Stimulated activated effector memory CD8-positive, alpha-beta T cell treated with anti-CD3 and anti-CD28 coated beads, Interleukin-12 subunit alpha, Interleukin-12 subunit beta, amount 100 ng/mL, for 72 hours (primary cell): ENCODE measurements around the gene FCHSD2.
"Not testable (repeated sequence)": the region's sequence is repeated elsewhere in the genome, so short reads cannot be mapped to it uniquely, and the experiment has no call there.

Experiments used
- ATAC-seq: fragments of 150-1000 bp; cut with Tn5 transposase; 2 replicates; pipeline ENCODE4 v1.10.0; 2021
- DNase-seq, 2 donors: peaks; one replicate each; pipeline ENCODE4 v3.0.0; 2021 to 2022; ENCODE audit warnings: low spot score in 2 of 2
- H3K27ac Mint-ChIP-seq: one replicate; pipeline ENCODE4 v1.8.0; 2022; ENCODE audit warnings: mild to moderate bottlenecking, mixed read lengths
- H3K36me3 Mint-ChIP-seq: one replicate; pipeline ENCODE4 v1.8.0; 2022; ENCODE audit warnings: mild to moderate bottlenecking, mixed read lengths
- H3K4me1 Mint-ChIP-seq: one replicate; pipeline ENCODE4 v1.8.0; 2022; ENCODE audit warnings: mixed read lengths
- H3K4me3 Mint-ChIP-seq: one replicate; pipeline ENCODE4 v1.8.0; 2022; ENCODE audit warnings: mild to moderate bottlenecking, mixed read lengths
- H3K9me3 Mint-ChIP-seq: one replicate; pipeline ENCODE4 v1.8.0; 2022; ENCODE audit warnings: mixed read lengths

The FCHSD2 gene

DNA sequence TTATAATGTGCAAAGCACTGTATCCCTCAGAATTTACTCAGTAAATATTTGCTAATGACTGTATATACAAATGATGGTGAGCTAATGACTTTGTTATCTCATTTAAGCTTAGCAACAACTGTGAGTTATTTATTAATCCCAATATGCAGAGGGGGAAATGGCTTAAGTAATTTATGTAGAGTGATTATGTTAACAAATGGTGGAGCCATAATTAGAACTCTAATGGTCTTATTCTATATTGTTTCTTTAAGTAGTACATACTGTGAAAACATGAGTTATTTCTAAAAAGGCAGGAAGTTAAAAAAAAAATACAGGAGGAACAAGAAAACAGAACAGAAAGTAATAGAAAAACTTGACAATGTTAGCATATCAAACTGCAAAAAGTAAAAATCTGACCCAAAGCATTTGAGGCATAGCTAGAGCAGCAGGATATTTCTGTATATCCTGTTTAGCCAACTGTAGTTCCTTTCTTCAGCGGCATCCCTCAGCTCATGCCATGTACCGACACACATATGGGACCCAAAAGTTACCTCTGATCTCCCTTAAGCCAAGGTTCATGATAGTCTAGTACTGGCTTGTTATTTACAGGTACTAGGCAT lies 94.2 kb downstream of the FCHSD2 start:
- H3K4me1 Mint-ChIP-seq = peaks cover 12% of the 10 kb centered on the region
- H3K36me3 Mint-ChIP-seq = no peaks in the 10 kb centered on the region
- no peak for ATAC-seq
- no peak overlapping the region for H3K27ac Mint-ChIP-seq
- no peak for DNase-seq
- H3K4me3 Mint-ChIP-seq = no peak overlapping the region
- H3K9me3 Mint-ChIP-seq = no peaks in the 10 kb centered on the region

DNA sequence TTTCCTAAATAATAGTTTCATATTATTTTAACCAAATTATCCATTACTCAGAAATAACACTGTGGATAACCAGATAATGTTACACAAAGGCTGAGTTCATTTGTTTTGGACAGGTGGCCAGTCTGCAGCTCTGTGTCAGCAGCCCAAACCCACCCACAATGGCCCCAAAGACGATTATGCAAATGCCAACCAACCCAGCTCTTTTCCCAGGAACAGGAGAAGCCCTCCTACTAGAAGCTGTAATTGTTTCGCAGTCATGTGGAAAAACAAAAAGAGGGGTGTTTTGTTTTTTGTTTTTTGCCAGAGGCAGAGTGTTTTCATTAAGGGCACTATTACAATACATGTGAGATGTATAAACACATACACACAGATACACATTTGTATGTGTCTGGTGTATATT lies 102.1 kb downstream of the FCHSD2 start:
- H3K27ac Mint-ChIP-seq = no peak overlapping the region
- H3K36me3 Mint-ChIP-seq = peaks cover 8% of the 10 kb centered on the region
- ATAC-seq (no peak), DNase-seq (no peak)
- H3K9me3 Mint-ChIP-seq = no peaks in the 10 kb centered on the region
- H3K4me3 Mint-ChIP-seq = no peak overlapping the region
- peaks cover 3% of the 10 kb centered on the region for H3K4me1 Mint-ChIP-seq

DNA sequence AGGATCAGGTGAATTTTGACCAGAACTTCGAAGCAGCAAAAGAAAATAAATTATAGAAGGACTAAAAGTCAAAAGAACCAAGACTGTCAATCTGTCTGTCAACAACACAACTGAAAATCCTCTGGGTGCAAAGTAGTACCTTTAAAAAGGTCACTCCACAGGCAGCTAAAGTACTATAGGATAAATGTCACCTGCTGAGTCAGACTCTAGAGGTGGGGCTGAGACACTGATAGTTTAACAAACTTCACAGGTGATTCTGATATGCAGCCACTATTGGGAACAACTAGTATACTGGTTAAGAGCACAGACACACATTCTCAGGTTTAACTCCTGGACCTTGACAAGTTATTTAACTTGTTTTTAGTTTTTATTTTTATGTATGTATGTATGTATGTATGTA lies 107.3 kb downstream of the FCHSD2 start:
- Mint-ChIP-seq H3K4me3 (peak overlapping the region; percentile 24), H3K4me1 (peaks cover 18% of the 10 kb centered on the region), H3K27ac (peak overlapping the region; percentile 83), H3K9me3 (no peaks in the 10 kb centered on the region), H3K36me3 (peaks cover 8% of the 10 kb centered on the region)
- DNase-seq (no peak), ATAC-seq (peak; percentile 67)

DNA sequence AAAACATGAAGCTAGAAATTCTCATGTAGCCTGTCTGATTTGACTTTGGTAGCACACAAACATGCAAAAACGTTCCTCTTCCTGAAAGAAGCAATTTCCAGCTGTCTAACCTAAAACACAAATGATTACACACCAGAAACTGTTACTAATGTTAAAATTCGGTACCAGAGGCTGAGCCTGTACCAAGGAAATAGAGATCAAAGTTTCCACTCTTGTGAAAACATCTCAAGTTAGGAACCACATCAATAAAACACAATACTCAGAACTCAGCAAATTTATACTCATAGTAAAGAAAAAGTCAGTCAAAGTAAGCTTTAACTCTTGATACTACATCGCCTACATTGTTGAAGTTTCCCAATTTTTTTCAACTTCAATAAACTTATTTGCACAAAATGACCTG lies 107.8 kb downstream of the FCHSD2 start:
- Mint-ChIP-seq H3K4me1 (peaks cover 22% of the 10 kb centered on the region), H3K36me3 (peaks cover 5% of the 10 kb centered on the region), H3K9me3 (no peaks in the 10 kb centered on the region), H3K27ac (peak overlapping the region; percentile 83), H3K4me3 (peak overlapping the region; percentile 24)
- DNase-seq (no peak), ATAC-seq (peak; percentile 84)

DNA sequence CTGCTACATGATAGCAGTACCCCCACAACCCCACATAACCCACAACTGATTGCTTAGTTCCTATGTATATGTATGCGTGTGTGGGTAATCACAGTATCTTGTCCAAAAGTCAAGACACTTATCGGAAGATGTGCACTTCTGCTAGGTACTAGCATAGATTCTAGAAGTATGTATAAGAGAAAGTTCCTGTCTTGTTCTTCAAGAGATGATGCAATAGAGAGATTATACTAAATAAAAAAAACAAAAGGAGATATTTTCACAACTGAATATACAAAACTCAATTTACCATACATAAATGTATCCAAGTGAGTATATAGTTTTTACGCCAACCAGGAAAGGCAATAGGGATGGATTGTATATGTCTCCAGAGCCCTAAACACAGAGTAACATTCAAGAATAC lies 112.0 kb downstream of the FCHSD2 start:
- ATAC-seq = no peak
- Mint-ChIP-seq H3K9me3 (peaks cover 7% of the 10 kb centered on the region), H3K4me3 (no peak overlapping the region), H3K4me1 (peaks cover 37% of the 10 kb centered on the region), H3K27ac (no peak overlapping the region), H3K36me3 (peaks cover 5% of the 10 kb centered on the region)
- no peak for DNase-seq

DNA sequence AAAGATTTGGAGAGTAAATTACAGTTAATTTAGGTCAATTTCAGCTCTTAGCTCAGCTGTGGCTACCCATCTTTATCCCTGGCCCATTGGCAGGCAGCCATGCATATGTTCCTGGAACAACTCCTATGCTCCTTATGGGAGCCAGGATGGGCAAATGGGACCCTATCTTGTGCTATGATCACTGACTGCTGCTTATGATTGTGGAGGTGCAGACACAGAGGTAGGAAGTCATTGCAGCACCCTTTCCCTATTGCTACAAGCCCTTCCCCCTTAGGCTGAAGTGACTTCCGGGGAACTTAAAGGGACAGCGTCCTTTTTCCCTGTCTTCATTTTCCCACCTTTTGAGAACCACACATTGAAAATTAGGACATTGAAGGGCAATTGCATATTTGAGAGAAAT lies 112.7 kb downstream of the FCHSD2 start:
- H3K36me3 Mint-ChIP-seq = peaks cover 5% of the 10 kb centered on the region
- no peak overlapping the region for H3K4me3 Mint-ChIP-seq
- DNase-seq = no peak
- ATAC-seq = no peak
- peaks cover 30% of the 10 kb centered on the region for H3K4me1 Mint-ChIP-seq
- H3K9me3 Mint-ChIP-seq = peaks cover 15% of the 10 kb centered on the region
- no peak overlapping the region for H3K27ac Mint-ChIP-seq

DNA sequence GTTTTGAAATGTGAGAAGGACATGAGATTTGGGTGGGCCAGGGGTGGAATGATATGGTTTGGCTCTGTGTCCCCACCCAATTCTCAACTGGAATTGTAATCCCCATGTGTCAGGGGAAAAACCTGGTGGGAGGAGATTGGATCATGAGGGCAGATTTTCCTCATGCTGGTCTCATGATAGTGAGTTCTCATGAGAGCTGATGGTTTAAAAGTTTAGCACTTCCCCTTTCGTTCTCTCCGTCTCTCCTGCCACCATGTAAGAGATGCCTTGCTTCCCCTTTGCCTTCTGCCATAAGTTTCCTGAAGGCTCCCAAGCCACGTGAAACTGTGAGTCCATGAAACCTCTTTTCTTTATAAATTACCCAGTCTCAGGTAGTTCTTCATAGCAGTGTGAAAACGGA lies 113.5 kb downstream of the FCHSD2 start:
- Mint-ChIP-seq H3K9me3 (peaks cover 23% of the 10 kb centered on the region), H3K36me3 (peaks cover 5% of the 10 kb centered on the region), H3K4me3 (no peak overlapping the region), H3K27ac (no peak overlapping the region), H3K4me1 (peaks cover 27% of the 10 kb centered on the region)
- DNase-seq = no peak
- no peak for ATAC-seq

DNA sequence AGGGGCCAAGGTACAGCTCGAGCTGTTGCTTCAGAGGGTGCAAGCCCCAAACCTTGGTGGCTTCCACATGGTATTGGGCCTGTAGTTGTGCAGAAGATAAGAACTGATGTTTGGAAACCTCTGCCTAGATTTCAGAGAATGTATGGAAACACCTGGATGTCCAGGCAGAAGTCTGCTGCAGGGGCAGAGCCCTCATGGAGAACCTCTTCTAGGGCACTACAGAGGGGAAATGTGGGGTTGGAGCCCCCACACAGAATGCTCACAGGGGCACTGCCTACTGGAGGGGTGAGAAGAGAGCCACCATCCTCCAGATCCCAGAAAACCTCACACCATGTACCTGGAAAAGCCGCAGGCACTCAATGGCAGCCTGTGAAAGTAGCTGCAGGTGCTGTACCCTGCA lies 114.3 kb downstream of the FCHSD2 start:
- peaks cover 23% of the 10 kb centered on the region for H3K9me3 Mint-ChIP-seq
- H3K4me1 Mint-ChIP-seq = peaks cover 27% of the 10 kb centered on the region
- not testable (repeated sequence) for H3K4me3 Mint-ChIP-seq, DNase-seq, H3K36me3 Mint-ChIP-seq, ATAC-seq, H3K27ac Mint-ChIP-seq

DNA sequence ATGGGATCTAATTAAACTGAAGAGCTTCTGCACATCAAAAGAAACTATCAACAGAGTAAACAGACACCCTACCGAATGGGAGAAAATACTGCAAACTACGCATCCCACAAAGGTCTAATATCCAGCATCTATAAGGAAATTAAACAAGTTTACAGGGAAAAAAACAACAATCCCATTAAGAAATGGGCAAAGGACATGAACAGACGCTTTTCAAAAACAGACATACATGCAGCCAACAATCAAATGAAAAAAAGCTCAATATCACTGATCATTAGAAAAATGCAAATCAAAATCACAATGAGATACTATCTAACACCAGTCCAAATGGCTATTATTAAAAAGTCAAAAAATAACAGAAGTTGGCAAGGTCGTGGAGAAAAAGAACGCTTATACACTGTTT lies 117.5 kb downstream of the FCHSD2 start:
- Mint-ChIP-seq H3K9me3 (peaks cover 23% of the 10 kb centered on the region), H3K27ac (no peak overlapping the region), H3K4me1 (peaks cover 22% of the 10 kb centered on the region), H3K4me3 (no peak overlapping the region), H3K36me3 (peaks cover 5% of the 10 kb centered on the region)
- DNase-seq = no peak
- no peak for ATAC-seq

DNA sequence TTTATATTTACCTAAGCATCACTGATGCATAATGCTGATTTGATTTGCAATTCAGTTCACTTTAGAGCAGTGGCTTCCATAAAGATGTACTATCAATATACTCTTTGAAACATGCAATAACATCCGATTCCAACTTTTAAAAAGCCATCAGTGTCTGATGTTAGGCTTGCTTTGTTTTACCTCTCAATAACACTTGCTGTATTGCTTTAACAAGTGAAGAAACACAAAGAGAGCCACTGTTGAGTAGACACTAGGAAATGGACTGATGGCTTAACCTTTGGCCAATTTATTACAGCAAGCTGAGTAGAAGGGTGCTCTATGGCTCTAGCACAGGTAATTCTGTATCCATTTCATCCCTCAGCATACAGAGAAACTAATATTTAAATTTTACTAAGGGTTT lies 122.1 kb downstream of the FCHSD2 start:
- DNase-seq = no peak
- no peak for ATAC-seq
- Mint-ChIP-seq H3K27ac (no peak overlapping the region), H3K9me3 (peaks cover 14% of the 10 kb centered on the region), H3K36me3 (no peaks in the 10 kb centered on the region), H3K4me1 (no peaks in the 10 kb centered on the region), H3K4me3 (no peak overlapping the region)

DNA sequence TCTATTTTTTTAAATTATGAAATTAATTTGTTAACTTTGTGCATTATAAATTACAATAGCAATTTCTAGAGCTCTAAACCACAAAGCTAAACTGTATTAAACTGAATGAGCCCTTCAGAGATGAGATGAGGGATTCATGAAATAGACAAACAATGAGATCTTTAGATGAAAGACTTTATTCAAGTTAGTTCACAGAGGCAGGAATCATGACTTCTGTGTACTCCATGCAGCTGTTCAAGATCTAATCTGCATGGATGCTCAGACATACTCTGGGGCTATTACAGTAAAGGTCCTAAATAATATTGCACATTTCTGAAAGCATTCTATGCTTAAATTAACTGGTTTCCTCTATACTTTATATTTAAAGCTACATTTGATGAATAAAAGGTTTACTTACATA lies 122.7 kb downstream of the FCHSD2 start:
- ATAC-seq (no peak), DNase-seq (no peak)
- H3K9me3 Mint-ChIP-seq = peaks cover 8% of the 10 kb centered on the region
- no peak overlapping the region for H3K4me3 Mint-ChIP-seq
- H3K36me3 Mint-ChIP-seq = no peaks in the 10 kb centered on the region
- H3K4me1 Mint-ChIP-seq = no peaks in the 10 kb centered on the region
- no peak overlapping the region for H3K27ac Mint-ChIP-seq

DNA sequence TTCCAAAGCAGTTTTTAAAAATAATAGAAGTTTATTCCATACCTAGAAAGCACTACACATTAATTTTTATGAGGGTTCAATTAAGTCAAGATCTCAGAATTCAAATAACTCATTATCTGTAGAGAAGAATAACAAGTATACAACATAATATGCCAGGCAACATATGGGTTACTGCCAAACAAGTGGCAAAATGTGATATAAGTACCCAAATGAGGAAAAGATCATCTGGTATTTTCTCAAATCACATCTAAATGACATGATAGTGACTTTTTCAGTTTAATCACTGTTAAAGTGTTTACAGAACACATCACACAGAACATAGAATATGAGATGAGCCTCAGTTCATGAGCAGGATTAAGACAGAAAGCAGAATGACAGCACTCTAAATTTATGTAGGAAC lies 123.3 kb downstream of the FCHSD2 start:
- no peak overlapping the region for H3K27ac Mint-ChIP-seq
- ATAC-seq (no peak), DNase-seq (no peak)
- peaks cover 3% of the 10 kb centered on the region for H3K9me3 Mint-ChIP-seq
- no peaks in the 10 kb centered on the region for H3K36me3 Mint-ChIP-seq
- H3K4me3 Mint-ChIP-seq = no peak overlapping the region
- H3K4me1 Mint-ChIP-seq = no peaks in the 10 kb centered on the region

DNA sequence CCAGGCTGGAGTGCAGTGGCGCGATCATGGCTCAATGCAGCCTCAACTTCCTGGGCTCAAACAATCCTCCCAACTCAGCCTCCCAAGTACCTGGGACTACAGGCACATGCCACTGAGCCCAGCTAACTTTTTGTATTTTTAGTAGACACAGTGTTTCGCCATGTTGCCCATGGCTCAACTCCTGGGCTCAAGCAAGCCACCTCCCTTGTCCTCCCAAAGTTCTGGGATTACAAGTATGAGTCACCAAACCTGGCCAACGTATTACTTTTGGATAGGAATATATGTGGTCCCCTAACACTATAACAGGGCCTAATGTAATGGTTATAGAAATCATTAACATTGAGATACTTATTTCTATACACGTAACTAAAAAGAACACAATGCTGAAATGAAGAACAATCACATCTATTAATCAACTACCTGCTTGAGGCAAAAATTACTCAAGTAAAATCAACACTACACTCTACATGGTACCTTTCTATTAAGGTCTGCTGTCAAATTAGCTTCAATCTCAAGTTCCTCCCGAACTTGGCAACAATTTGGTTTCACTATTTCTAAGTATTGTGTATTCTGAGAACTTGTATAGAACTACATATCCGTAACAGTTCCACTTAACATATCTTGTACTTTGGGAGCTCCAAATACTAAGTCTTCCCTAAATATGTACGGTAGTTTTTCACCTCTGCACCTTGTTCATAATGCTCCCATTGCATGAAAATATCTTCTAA lies 124.9 kb downstream of the FCHSD2 start:
- Mint-ChIP-seq H3K4me1 (no peaks in the 10 kb centered on the region), H3K36me3 (no peaks in the 10 kb centered on the region), H3K4me3 (no peak overlapping the region), H3K9me3 (no peaks in the 10 kb centered on the region), H3K27ac (no peak overlapping the region)
- ATAC-seq (no peak), DNase-seq (no peak)

DNA sequence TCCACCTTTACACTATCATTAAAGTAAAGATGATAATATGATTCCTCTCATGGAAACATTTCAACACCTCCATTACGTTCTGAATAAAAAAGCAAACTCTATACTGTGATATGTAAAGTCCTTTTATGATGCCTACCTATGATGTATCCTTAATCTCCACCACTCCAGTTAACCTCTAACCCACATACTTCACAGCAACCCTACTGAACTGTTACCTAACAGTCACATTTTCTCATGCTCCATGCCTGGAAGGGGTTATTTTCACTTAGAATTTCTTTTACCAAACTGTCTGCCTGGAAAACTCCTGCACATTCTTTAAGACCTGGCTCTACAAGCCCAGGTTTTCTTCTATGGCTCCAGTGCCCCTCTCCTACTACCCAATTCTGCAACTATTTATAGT lies 129.1 kb downstream of the FCHSD2 start:
- ATAC-seq = no peak
- H3K27ac Mint-ChIP-seq = no peak overlapping the region
- H3K36me3 Mint-ChIP-seq = peaks cover 5% of the 10 kb centered on the region

DNA sequence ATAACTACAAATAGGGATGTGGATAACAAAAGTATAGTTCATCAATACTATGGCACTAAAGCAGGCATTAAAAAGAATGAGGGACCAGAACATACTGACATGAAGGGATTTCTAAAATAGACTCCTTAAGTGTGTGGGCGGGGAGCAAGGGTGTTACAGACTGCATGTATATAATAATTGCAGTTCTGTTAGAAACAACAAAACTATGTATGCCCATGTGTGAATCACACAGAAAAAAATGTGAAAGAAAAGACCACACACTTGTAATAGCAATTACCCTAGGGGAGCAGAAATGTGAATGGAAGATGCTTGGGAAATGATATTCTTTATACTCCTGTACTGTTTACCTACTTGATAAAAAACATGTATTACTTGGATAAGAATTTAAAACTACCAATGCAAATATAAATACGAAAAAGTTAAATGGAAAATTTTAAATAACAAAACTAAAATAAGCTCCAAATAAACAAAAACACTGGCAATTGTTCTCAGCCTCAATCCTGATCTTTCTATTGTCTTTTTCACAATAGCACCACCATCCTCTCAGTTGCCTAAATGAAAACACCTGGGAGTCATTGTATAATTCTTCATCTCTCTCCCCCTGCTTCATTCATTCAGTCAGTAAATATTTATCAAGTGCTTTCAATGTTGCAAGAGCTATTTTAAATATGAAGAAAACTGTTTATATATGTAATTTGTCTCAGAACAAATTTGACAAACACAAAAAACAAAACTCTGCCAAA lies 129.8 kb downstream of the FCHSD2 start:
- DNase-seq (no peak), ATAC-seq (no peak)
- Mint-ChIP-seq H3K4me3 (no peak overlapping the region), H3K9me3 (peaks cover 10% of the 10 kb centered on the region), H3K36me3 (peaks cover 5% of the 10 kb centered on the region), H3K27ac (no peak overlapping the region), H3K4me1 (no peaks in the 10 kb centered on the region)

More for the DNA sequence above, 129.1 kb downstream of the FCHSD2 start:
- H3K4me3 Mint-ChIP-seq = no peak overlapping the region
- peaks cover 10% of the 10 kb centered on the region for H3K9me3 Mint-ChIP-seq
- H3K4me1 Mint-ChIP-seq = no peaks in the 10 kb centered on the region
- DNase-seq = no peak
